SKM-1 treated with dmso at 0.1 percent for 144 hours (cell line): ENCODE measurements around the gene CD84.
"Not testable (repeated sequence)": the region's sequence is repeated elsewhere in the genome, so short reads cannot be mapped to it uniquely, and the experiment has no call there.

Experiments used
- DNase-seq: peaks from one replicate; lab custom pipeline; 2025; ENCODE audit not compliant: unreplicated experiment; lab: John Stamatoyannopoulos, UW

The CD84 gene

DNA sequence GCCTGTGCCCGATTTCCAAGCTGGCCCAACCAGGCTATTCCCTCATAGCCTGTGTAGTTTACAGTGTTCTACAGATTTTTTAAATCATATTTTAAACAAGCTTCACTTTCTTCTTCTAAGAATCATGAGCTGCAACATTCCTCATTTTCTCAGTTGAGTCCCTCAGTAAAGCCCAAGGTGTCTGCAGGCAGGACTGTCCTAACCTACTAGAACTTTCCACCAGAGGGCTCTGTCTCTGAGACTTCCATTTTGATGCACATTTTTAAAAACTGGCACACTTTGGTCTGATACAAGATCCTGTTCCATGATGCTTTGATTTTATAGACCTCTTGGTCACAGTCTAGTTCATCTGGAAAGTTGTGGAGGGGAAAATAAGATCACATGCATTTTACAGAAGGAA, 34.6 kb downstream of the CD84 start:
- DNase-seq, result peak; percentile 31

DNA sequence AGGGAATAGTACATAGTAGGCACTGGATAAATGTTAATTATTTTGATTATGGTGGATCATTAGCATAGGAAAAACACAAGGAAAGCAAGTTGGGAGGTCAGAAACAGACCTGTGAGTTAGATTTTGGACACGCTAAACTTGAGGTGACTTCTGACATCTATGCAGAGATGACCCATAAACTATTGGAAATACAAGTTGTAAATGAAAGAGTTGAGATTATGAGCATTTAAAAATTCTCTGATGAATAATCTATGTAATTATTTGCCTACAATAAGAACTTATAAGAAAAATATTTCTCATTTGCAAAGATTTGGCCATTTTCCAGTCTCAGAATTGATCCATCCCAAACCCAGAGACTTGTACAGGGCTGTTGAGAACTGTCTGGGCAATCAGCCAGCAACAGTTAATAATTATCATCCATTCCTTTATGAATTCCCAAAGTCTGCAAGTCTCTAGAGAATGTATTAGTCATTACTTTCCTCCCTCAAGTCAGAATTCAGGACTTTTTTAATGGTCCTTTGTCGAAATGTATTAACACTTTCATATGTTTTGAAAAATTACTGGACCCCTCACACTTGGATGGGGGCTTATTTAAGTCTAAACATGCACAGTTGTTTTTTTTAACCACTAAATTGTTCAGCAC, 36.9 kb downstream of the CD84 start:
- no peak for DNase-seq

DNA sequence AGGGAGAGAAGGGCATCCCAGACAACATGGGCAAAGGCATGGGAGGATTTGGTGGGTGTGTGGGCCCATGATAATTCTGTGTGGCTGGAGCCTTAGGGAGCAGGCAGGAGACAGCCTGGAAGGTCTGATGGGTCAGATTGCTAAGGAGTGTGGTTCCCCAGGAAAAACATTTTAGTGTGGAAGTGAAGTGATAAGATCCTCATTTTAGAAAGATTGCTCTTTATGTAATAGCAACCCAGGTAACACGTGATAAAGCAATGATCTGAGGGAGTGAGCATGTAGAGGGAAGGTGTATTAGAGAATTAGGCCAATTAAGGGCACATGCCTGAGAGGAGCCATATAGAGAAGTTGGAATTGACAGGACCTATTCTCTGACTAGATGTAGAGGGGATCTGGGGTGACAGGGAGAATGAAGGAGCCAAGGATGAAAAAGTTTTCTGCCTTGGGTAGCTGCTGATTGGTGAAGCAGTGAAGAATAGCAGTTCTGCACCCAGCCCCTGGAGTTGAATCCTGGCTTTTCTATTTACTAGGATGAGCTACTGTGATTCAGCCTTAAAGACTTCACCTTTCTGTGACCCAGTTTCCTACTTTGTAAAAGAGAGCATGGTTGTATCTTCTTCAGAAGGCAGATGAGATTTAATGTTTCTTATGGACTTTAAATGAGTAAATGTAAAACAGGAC, 37.5 kb downstream of the CD84 start:
- no peak for DNase-seq

DNA sequence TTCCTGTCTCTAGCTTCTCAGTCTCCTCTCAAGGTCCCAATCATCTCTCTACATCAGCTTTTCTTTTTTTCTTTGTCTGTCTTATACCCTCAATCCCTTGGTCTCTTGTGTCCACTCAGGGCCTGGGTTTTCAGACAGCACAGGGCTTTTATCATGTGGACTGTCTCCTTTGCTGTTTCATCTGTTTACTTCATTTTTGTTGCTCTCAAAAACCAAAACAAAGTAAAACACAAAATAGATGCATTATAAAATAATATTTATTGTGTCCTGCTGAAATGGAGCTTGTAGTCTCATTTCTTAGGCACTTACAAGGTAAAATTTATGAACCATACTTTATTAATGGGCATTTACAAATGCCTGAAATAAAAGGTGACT, 38.5 kb downstream of the CD84 start:
- DNase-seq, result no peak

DNA sequence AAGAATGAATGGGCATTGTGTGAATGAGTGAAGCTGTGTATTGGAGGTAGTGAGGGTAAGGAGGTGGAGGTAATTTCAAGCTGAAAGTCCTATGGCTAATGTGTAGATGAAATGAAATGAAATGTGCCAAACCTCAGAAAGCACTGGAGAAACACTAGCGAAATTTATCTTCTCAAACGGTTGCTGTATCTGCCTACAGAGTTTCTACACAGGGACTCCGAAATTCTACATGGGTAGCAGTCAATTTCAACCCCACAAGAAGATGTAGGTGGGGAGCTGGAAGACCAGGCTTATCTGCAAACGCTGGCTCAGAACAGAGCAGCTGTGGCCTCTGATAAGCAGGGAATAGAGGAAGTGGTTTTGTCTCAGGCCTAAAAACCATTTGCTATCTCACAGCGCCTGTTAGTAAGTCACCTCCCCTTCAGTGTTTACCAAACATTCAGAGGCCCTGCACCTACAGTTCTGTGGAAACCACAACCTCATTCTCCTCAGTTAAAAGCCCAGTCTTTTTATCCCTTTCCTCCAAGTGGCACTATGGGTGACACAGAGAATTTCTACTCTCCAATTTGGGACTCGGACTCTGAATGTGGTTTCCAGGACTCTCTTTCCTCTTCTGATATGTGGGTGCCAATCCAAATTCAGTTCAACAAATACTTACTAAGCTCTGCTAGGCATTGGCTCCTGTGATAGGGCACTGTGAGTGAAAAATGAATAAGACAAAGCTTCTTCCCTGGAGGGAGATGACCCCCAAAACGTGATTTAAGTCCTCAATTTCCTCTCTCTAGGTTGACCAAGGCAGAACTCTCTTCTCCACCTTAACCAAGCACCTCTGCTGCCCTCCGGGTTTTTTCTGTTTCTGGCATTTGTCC, 39.1 kb downstream of the CD84 start:
- peak; percentile 98 for DNase-seq

DNA sequence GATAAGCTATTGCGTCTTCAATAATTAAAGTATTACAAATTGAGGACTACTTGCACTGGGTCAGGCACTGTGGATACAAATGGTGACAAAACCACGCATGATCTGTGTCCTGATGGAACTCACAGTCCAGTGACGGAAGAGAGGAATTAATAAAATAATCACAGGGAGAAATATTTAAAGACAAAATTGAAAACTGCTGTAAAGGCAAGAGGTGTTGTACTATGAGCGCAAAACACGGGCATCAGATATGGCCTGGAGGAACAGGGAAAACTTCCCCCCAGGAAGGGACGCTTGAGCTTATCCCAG, 39.7 kb downstream of the CD84 start:
- no peak for DNase-seq

DNA sequence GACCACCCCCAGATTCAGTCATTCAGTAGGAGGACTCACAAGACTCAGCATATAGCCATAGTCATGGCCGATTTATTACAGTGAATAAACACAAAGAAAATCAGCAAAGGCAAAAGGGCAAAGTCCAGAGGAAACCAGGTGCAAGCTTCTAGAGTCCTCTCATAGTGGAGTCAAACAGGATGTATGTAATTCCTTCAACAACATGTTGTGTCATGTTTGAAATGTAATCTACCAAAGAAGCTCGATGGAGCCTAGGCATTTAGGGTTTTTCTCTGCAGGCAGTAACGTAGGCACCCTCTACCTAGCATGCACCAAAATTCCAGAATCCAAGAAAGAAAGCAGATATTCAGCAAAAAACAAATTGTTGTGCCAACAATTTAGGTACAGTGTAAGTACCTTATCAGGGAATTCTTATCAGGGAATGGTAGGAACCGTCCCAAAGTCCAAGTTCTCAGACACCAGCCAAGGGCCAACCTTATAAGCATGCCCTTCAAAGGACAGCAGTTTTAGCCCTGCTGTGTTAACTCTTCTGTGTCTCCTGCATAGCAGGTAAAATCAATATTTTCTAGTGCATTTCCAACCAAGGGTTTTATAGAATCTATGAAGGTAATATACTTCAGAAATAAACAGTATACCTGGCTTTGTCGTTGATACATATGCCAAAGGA, 40.2 kb downstream of the CD84 start:
- no peak for DNase-seq

DNA sequence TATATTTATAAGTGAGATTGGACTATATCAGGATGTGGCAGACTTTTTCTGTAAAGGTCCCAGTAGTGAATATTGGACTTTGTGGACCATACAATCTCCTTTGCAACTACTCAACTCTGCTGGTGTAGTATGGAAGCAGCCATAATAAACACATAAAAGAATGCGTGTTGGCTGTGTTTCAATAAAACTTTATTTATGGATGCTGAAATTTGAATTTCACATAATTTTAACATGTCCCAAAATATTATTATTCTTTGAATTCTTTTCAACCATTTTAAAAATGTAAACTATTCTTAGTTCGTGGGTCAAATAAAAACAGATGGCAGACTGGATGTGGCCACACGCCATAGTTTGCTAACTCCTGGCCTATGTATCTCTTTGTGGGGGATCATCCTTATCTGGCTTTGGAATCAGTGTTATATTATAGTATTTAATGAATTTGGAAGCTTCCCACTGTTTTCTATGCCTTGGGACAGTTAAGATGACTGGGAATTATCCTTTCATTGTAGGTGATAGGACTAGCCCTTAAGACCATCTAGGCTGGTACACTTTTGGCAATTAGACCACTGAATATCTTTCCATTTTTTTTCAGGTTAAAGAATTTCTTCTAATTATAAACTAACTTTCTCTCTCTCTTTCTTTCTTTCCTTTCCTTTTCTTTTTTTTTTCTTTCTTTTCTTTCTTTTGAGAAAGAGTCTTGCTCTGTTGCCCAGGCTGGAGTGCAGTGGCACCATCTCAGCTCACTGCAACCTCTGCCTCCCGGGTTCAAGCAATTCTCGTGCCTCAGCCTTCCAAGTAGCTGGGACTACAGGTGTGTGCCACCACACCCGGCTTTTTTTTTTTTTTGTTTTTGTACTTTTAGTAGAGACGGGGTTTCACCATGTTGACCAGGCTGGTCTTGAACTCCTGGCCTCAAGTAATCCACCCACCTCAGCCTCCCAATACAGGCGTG, 41.3 kb downstream of the CD84 start:
- no peak for DNase-seq

DNA sequence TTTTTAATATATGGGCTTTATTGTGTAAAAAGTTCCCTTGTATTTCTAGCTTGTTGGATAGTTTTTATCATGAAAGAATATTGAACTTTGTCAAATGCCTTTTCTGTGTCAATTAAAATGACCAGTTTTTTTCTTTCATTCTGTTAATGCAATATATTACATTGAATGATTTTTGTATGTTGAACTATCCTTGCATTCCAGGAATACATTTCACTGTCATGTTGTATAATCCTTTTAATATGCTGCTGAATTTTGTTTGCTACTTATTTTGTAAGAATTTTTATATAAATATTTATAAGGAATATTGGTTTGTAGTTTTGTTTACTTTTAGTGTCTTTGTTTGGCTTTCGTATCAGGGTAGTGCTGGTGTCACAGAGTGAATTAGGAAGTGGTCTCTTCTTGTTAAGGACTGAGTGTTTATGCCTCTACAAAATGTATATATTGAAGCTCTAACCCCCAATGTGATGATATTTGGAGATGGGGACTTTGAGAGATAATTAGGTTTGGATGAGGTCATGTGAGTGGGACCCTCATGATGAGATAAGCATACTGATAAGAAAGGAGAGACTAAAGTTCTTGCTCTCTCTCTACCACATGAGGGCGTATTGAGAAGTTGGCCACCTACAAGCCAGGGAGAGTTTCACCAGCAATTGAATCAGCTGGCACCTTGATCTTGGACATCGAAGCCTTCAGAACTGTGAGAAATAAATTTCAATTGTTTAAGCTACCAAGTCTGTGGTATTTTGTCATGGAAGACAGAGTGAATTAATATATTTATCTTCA, 44.3 kb downstream of the CD84 start:
- DNase-seq, result no peak

DNA sequence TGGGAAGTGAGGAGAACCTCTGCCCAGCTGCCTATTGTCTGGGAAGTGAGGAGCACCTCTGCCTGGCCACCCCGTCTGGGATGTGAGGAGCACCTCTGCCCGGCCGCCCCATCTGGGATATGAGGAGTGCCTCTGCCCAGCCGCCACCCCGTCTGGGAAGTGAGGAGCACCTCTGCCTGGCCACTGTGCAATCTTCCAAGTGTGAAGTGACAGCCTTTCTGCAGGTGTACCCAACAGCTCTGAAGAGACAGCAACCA, 46.8 kb downstream of the CD84 start:
- not testable (repeated sequence) for DNase-seq

DNA sequence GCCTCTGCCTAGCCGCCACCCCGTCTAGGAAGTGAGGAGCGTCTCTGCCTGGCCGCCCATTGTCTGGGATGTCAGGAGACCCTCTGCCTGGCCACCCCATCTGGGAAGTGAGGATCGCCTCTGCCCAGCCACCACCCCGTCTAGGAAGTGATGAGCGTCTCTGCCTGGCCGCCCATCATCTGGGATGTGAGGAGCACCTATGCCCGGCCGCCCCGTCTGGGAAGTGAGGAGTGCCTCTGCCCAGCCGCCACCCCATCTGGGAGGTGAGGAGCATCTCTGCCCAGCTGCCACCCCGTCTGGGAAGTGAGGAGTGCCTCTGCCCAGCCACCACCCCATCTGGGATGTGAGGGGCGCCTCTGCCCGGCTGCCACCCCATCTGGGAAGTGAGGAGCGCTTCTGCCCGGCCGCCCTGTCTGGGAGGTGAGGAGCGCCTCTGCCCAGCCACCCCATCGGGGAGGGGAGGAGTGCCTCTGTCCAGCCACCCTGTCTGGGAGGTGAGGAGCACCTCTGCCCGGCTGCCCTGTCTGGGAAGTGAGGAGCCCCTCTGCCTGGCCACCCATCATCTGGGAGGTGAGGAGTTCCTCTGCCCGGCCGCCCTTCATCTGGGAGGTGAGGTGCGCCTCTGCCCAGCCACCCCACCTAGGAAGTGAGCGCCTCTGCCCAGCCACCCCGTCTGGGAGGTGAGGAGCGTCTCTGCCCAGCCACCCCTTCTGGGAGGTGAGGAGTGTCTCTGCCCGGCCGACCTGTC, 47.3 kb downstream of the CD84 start:
- not testable (repeated sequence) for DNase-seq

DNA sequence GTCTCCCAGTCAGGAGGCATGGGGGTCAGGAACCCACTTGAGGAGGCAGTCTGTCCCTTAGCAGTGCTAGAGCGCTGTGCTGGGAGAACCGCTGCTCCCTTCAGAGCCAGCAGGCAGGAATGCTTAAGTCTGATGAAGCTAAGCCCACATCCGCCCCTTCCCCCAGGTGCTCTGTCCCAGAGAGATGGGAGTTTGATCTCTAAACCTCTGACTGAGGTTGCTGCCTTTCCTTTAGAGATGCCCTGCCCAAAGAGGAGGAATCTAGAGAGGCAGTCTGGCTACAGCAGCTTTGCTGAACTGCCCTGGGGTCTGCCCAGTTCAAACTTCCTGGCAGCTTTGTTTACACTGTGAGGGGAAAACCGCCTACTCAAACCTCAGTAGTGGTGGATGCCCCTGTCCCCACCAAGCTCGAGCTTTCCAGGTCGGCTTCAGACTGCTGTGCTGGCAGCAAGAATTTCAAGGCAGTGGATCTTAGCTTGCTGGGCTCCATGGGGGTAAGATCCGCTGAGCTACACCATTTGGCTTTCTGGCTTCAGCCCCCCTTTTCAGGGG, 49.8 kb downstream of the CD84 start:
- DNase-seq, result not testable (repeated sequence)

DNA sequence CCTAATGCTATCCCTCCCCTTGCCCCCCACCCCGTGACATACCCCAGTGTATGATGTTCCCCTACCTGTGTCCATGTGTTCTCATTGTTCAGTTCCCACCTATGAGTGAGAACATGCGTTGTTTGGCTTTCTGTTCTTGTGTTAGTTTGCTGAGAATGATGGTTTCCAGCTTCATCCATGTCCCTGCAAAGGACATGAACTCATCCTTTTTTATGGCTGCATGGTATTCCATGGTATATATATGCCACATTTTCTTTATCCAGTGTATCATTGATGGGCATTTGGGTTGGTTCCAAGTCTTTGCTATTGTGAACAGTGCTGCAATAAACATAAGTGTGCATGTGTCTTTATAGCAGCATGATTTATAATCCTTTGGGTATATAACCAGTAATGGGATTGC, 55.5 kb downstream of the CD84 start:
- not testable (repeated sequence) for DNase-seq

DNA sequence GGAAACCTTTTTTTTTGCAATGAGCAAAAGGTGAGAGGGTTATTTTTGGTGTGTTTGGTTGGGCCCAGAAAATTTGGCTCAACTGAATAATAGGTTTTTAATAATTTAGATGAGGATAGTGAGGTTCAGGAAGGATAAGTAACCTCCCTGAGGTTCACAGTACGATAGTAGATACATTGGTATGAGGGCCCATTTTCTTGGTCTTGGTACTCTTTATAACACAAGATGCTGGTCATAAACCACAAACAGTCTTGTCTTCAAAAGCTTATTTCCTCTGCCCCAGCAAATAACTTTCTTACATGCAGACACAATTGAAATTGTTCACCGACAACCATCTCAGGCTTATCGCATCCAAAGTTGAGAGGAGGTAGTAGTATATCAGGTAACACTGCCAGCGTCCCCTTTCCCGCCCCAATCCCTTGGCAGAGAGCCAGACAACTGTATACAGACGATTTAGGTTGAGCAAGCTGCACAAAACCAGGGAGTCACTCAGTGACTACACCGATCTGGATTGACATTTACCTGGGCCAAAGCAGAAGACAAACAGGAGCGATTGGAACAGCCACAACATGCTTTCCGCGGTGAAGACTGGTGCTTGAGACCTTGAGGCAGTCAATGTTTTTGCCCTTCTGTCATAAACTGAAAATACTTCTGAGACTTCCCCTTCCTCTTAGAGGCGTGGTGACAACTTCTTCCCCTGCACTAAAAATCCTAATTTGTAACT, 56.5 kb downstream of the CD84 start, which contains the start of gene SLAMF6:
TSS of gene SLAMF6 (minus strand) at position 634 of the 724 bp plus-strand sequence. CDS start at position 571, 63 bp downstream.
- DNase-seq, result peak; percentile 61

DNA sequence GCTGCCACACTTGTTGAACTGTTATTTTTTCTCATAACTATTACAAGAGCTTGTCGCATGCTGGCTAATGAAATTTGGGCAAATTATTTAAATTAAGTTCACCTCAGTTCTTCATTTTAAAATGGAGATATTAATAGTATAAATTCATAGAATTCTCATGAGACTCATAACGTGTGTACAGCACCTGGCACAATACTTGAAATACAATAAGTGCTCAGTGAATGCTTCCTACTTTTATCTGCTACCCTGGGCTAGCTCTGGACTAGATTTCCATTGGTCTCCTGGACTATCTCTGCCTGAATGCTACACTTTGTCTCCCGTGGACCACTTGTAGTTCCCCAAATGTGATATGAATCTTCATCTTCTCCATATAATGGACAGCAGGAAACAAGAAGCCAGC, 57.2 kb downstream of the CD84 start:
- no peak for DNase-seq

DNA sequence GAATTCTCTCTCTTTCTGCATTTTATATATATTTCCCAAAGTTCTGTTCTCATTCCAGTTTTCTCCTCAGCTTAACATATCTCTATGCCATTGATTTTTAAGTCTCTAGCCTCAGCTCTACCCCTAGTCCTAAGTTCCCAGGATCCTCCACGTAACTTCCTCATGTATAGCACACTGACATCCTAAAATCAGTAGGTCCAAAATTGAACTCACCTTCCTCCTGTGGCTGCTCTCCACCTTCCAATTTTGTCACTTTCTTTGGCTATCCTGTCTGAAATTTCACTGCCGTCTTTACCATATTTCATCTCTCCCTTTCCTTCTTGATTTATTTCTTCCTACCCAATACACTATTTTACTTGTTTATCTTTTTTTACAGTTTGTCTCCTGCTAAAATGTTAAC, 57.7 kb downstream of the CD84 start:
- no peak for DNase-seq

DNA sequence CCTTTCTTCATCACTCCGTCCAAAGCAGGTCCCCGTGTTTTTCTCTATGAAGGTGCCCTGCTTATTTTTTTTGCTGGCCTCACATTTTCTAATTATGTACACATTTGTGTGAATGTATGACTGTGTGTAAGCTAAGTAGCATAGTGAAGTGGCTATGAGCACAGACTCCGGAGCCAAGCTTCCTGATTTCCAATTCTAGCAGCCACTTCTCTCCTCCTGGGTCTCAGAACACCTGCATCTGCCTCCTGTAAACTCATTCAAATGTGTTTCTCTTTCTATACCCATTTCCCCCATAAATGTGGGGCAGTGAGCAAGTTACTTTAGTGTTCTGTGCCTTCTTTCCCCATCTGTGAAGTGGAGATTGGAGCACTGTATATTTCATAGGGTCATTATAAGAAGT, 58.3 kb downstream of the CD84 start:
- DNase-seq, result no peak

DNA sequence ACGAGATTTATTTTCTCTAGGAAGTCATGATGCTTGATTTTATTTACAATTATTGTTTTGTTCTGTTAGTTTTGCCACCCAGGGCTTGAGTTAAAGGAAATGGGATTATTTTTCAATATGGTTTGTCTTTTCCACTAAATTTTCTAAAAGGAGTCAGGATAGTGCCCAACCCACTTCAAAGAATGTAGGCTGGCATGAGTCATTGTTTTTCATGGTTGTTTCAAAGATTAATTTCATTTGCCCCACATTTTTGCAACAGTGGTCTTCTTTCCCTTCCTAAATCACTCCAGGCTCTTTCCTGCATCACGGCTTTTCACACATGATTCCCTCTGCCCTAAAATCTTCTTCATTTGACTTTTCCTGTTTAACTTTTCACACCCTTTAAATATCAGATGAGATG, 58.7 kb downstream of the CD84 start:
- no peak for DNase-seq
